ENCODE results near the gene PFN4. TPM values are rescaled to one million over a fixed set of nuclear protein-coding genes. Genes with fewer than 3 reads are reported as not detected.

PFN4 gene
- total RNA-seq, 4 donors from 2014 or later = 0.39 to 5.7 (median 1.7) TPM; not detected in 1

DNA sequence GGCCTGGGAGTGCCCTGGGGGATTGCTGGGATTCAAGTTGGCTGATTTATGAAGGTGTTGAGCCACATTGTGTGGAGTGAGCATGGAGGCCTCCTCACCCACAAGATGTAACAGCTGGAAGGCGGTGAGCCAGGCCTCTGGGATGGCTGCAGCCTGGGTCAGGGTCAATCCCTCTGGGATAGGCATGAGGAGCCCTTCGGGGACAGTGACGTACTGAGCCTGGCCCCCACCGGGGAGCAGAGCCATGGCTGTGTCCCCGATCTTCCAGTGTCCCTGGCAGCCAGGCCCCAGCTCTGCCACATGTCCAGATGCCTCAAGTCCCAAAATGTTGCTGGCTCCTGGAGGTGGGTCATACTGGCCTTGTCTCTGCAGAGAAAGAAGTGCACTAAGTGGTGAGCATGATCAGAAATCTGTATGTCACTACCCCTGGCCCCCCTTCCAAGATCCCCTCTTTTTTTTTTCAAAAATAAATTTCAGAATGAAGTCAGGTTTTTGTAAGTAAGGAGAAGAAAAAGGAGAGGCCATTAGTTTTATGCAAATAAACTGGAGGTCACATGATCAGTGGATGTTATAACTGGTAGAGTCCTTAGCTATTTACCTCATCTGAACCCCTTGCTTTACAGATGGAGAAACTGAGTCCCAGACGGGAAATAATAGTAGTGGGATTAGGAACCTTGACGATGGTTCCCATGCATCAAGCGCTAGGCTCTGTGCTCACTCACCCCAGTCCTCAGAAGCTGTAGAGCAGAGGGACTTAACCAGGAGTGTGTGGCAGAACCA is 40.2 kb downstream of the PFN4 start:
- peaks cover 0 to 56% (median 0%) of the 10 kb centered on the region in 3 donors for H3K36me3 ChIP-seq
- TF ChIP-seq EP300 (IDR thresholded peaks at IDR 0.05) = no peak
- no peak for TF ChIP-seq POLR2A (IDR thresholded peaks at IDR 0.05)
- TF ChIP-seq, protein P1, sequence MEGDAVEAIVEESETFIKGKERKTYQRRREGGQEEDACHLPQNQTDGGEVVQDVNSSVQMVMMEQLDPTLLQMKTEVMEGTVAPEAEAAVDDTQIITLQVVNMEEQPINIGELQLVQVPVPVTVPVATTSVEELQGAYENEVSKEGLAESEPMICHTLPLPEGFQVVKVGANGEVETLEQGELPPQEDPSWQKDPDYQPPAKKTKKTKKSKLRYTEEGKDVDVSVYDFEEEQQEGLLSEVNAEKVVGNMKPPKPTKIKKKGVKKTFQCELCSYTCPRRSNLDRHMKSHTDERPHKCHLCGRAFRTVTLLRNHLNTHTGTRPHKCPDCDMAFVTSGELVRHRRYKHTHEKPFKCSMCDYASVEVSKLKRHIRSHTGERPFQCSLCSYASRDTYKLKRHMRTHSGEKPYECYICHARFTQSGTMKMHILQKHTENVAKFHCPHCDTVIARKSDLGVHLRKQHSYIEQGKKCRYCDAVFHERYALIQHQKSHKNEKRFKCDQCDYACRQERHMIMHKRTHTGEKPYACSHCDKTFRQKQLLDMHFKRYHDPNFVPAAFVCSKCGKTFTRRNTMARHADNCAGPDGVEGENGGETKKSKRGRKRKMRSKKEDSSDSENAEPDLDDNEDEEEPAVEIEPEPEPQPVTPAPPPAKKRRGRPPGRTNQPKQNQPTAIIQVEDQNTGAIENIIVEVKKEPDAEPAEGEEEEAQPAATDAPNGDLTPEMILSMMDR (IDR thresholded peaks at IDR 0.05) = no peak
- no peaks in the 10 kb centered on the region for H3K27me3 ChIP-seq
- peaks cover 0 to 24% (median 8%) of the 10 kb centered on the region in 4 donors for H3K4me1 ChIP-seq
- H3K4me3 ChIP-seq = peak overlapping the region in 2 of 4 donors; percentile 62 to 66
- DNase-seq (ENCODE audit: low spot score in 2 of 2) = no peak
- peak overlapping the region; percentile 90 to 96 (median 92) for H3K27ac ChIP-seq
- H3K9me3 ChIP-seq = no peaks in the 10 kb centered on the region
- WGBS, 2 donors = 77 to 83% methylated on average over 7 to 8 of the region's 8 CpGs

DNA sequence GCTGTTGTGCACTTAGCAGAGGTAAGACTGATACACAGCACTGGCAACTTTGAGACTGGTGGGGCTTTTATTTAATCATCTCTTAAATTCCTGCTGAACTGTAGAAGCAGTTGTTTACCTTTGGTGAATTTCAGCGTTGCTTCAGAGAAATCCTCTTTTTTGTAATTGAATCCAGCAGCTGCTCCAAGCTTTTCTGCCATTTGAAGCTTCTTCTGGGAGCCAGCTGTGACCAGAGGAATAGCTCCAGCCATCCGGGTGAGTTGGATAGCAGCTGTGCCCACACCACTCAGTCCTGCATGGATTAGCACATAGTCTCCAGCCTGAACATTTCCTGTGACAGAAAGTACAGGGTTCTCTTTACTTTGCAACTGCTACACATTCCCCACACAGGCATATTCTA is 42.4 kb downstream of the PFN4 start:
- WGBS, 2 donors = 59 to 64% methylated on average over 2 of the region's 2 CpGs

DNA sequence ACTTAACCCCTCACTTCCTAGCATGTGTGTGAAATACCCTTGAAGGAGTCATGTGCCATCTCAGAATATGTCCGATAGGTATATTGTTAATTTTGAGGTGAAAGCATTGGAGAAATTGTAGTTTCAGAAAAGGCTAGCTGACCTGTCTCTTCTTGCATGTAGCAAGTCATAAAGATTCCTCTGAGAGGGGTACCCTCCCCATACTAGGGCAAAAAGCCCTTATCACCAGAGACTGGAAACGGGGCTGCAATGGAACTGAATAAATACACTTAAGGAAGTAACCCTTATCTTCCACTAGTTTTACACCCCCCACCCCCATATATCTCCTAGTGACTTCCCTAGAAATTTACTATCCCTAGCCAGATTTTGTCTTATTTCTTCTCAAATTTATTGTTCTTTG is 45.3 kb downstream of the PFN4 start:
- peak overlapping the region; percentile 93 to 97 (median 95) for H3K27ac ChIP-seq
- no peaks in the 10 kb centered on the region for H3K27me3 ChIP-seq
- H3K9me3 ChIP-seq = no peaks in the 10 kb centered on the region
- no peak for DNase-seq (ENCODE audit: low spot score in 2 of 2)
- TF ChIP-seq POLR2A (IDR thresholded peaks at IDR 0.05) = no peak
- no peak for TF ChIP-seq EP300 (IDR thresholded peaks at IDR 0.05)
- TF ChIP-seq, protein P1 (IDR thresholded peaks at IDR 0.05) = no peak
- H3K4me3 ChIP-seq = peak overlapping the region in 3 of 4 donors; percentile 69 to 84 (median 78)
- peaks cover 0 to 61% (median 0%) of the 10 kb centered on the region in 3 donors for H3K36me3 ChIP-seq
- WGBS, 2 donors = 50 to 62% methylated on average over 2 of the region's 2 CpGs
- H3K4me1 ChIP-seq = peaks cover 0 to 44% (median 12%) of the 10 kb centered on the region in 4 donors

More for the DNA sequence above, 42.4 kb downstream of the PFN4 start:
- H3K9me3 ChIP-seq = no peaks in the 10 kb centered on the region
- peaks cover 0 to 47% (median 0%) of the 10 kb centered on the region in 3 donors for H3K36me3 ChIP-seq
- DNase-seq (ENCODE audit: low spot score in 2 of 2) = no peak
- TF ChIP-seq, protein P1 (IDR thresholded peaks at IDR 0.05) = no peak
- TF ChIP-seq EP300 (IDR thresholded peaks at IDR 0.05) = no peak
- TF ChIP-seq POLR2A (IDR thresholded peaks at IDR 0.05) = no peak
- no peak overlapping the region for H3K27ac ChIP-seq
- peaks cover 0 to 36% (median 11%) of the 10 kb centered on the region in 4 donors for H3K4me1 ChIP-seq
- H3K27me3 ChIP-seq = no peaks in the 10 kb centered on the region
- H3K4me3 ChIP-seq = no peak overlapping the region

DNA sequence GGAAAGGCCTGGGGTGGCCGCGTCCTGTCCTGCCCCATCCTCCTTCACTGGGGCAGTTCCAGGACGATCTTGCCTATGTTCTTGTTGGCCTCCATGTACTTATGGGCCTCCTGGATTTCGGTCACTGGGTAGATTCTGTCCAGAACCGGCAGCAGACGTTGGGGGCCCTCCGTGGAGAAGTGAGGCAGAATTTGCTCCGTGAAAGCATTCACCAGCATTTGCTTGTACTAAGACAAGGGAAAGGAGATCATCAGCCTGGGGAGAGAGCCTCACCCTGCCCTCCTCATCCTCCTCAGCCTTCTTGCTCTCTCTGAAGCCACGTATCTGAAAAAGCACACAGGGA is 45.6 kb downstream of the PFN4 start:
- H3K27ac ChIP-seq = peak overlapping the region; percentile 93 to 97 (median 95)
- peaks cover 0 to 61% (median 0%) of the 10 kb centered on the region in 3 donors for H3K36me3 ChIP-seq
- peaks cover 0 to 44% (median 11%) of the 10 kb centered on the region in 4 donors for H3K4me1 ChIP-seq
- H3K27me3 ChIP-seq = no peaks in the 10 kb centered on the region
- DNase-seq (ENCODE audit: low spot score in 2 of 2) = no peak
- 9% methylated on average over 9 of the region's 9 CpGs for WGBS, 2 donors
- no peaks in the 10 kb centered on the region for H3K9me3 ChIP-seq
- no peak for TF ChIP-seq POLR2A (IDR thresholded peaks at IDR 0.05)
- TF ChIP-seq EP300 (IDR thresholded peaks at IDR 0.05) = no peak
- TF ChIP-seq, protein P1 (IDR thresholded peaks at IDR 0.05) = no peak
- H3K4me3 ChIP-seq = peak overlapping the region; percentile 69 to 84 (median 76)
